CD4-positive, alpha-beta T cell treated with Interleukin-12 subunit alpha and Interleukin-12 subunit beta, for 1 hour (primary cell): Measurements from ENCODE around the gene PREX1.

Experiments
- DNase-seq: peaks from one replicate; pipeline ENCODE4 v3.0.0-alpha.2; 2020

The PREX1 gene

DNA sequence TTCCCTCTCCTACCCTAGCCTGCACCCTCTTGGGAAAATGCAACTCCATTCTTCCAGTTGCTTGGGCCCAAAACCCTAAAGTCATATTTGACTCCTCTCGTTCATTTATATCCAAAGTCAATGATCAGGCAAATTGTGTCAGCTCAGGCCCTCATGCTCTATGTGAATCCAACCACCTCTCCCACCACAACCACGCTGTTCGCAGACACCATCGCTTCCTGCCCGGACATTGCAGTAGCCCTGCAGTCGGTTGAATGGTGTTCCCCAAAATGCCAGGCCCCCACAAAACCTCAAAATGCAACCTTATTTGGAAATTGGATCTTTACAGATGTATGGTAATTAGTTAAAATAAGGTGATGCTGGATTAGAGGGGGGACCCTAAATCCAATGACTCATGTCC is 98.3 kb downstream of the PREX1 start:
- no peak for DNase-seq

DNA sequence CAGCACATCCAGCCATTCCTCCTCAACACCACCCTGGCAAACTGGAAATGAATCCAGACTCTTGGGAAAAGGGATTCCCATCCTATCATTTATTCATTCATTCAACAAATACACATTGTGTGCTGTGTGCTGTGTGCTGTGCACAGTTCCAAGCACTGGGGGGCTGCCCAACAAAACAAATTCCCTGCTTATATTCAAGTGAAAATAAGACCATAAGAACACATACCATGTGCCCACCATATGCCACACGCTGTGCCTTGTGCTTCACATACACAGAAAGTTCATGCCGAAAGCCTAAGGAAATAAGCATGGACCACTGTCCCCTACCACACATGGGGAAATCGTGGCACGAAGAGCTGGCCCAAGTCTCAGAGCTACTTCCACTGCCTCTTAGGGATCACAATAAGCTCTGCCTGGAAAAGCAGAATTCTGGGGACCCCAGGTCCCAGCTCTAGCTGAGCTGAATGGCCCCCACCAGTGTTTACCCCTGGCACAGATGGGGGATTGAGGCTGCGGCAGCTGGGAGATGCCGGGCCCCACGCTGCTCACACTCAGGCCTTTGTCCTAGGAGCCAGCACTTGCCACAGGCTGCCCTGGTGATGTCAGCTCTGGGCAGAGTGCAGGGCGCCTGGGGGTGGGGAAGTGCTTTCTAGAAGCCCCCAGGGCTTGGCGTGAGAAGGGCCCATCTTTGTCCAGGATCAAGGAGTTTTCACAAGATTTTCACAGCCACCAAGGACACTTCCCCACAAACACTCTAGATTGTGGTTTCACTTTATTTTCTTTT is 99.6 kb downstream of the PREX1 start:
- no peak for DNase-seq

- DNase-seq = no peak
Measured at GRCh38 chr20:48727226-48727625, 100.6 kb downstream of the PREX1 start.

- DNase-seq = no peak
Measured at GRCh38 chr20:48725555-48725991, 102.2 kb downstream of the PREX1 start.

DNA sequence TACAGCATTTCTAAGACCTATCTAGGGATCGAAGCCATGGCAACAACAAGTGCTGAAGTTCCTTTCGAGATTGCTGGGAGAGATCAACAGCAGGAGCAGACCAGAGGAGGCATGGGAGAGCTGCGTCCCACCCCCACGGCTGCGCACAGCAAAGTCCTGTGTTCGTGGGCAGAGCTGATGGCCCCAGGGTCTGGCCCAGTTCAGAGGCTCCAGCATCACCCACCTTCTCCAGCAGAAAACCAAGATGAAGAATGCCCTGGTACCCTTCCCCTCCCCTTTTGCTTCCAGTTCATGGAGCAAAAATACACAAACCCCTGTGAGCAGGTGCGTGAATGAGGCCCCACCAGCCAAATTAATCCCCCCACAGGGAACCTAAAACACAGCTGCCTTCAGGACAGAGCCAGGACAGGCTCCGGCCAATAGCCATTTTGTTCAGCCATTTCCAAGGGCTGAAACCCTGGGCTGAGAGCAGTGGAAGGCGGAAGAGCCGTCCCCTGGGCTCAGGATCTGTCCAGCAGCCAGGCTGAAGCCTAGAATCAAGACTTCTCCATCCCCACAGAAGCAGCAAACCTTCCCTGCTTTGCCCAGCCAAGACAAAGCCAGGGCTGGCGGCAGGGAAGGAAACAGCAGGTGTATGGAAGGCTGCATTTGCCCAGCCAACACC is 102.8 kb downstream of the PREX1 start:
- no peak for DNase-seq

GRCh38 chr20:48724382-48724781 is 103.4 kb downstream of the PREX1 start:
- no peak for DNase-seq

GRCh38 chr20:48723308-48724264 is 104.2 kb downstream of the PREX1 start:
- no peak for DNase-seq

DNA sequence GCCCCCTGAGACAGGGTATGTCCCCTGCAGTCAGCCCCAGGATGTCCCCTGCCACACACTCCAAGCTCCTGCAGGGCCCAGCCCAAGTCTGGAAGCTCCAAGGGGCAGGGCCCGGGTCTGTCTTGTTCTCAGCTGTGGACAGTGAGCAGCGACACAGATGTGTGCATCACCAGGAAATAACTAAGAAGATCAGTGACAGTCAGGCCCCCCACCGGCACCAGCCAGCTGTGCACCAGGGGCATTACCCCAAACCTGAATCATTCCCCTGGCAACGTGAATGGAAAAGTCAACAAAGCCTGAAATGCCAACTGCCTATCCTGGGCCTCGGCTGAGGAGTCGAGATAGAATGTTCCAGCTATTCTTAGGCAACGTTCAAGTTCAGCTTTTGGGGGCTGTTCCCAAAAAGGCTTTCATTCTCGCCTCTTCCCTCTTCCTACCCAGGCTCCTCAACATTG is 105.0 kb downstream of the PREX1 start:
- DNase-seq = no peak

GRCh38 chr20:48722002-48722731 is 105.6 kb downstream of the PREX1 start:
- DNase-seq = no peak

- no peak for DNase-seq
Measured at GRCh38 chr20:48721324-48722001, 106.3 kb downstream of the PREX1 start.

DNA sequence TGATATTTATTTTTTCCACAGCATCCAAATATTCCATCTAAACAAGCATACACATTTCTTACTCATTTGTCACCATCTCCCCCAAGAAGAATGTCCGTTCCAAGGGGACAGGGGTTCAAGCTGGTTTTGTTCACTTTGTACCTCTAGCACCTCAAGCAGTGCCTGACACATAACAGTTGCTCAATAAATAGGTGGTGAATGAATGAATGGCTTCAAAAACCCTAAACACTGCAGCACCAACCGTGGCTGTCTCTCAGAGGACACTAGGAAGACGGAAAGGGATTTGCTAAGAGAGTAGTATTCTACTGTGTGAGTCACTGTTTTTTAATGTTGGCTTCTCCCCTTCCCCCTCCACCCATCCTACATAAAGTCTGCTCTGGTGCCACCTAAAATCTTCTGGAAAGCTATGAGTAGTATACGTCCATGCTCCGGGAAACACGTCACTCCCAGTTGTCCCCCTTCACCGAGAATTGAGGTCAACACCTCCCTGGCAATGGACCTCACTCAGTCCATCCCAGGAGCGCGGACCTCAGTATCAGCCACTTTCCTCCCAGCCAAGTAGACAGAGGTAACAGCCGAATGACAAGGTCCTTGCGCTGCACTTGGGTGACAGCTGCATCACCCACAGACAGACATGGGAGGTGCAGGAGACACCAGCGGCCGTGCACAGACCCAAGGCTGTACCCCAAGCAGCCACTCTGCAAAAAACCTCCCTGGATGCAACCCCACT is 107.4 kb downstream of the PREX1 start:
- DNase-seq = no peak

- no peak for DNase-seq
Measured at GRCh38 chr20:48719598-48720255, 108.1 kb downstream of the PREX1 start.

DNA sequence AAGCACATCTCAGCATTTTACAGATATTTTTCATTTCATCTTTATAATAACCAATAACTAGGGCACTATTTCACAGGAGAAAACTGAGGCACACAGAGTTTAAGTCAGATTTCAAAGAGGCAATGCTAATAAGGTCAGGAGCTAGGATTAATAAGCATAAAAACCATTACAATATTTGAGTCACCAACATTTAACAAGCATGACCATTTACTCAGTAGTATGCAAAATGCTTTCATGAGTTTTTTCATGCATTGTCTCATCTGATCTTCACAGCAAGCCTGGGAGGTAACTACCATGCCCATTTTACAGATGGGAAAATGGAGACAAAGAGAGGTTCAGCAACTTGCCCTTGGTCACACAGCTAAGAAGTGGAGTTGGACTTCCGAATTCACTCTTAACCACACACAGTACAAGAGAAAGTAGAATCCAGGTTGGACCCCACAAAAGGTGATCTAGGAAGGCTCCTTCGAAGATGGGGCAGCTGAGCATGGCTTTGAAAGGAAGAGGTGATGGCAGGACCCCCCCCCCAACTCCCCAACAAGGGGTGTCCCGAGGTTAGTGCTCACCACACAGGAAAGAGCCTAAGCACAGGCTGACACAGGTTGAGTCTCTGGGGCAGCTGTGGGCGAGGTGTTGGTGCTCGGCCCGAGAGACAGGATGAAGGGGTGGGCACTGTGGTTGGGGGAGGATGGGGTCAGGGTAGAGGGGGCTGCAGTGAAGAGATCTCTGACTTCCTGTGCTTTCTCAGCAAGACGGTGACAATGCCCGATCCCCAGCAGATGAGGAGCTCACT is 108.8 kb downstream of the PREX1 start:
- peak; percentile 56 for DNase-seq

GRCh38 chr20:48717680-48718223 is 110.0 kb downstream of the PREX1 start:
- no peak for DNase-seq

GRCh38 chr20:48717095-48717672 is 110.6 kb downstream of the PREX1 start:
- no peak for DNase-seq

GRCh38 chr20:48716541-48716940 is 111.3 kb downstream of the PREX1 start:
- no peak for DNase-seq

DNA sequence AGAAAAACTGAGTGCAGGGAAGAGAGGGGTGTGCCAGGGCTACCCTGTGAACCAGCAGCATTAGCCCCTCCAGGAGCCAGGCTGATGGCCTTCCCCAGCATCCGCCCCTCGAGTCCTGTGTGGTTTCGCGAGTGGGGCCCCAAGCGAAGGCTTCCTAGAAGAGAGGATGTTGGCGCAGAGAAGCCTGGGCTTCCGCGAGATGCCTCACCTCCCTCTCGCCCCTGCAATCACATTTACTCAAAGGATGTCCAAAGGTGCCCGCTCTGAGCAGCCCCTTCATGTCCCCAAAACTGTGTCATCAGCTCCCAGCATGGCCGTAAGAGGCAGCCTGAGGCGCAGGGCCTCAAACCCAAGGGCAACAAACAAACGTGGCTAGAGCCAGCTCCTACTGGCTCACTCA is 111.7 kb downstream of the PREX1 start:
- DNase-seq = peak; percentile 55

DNA sequence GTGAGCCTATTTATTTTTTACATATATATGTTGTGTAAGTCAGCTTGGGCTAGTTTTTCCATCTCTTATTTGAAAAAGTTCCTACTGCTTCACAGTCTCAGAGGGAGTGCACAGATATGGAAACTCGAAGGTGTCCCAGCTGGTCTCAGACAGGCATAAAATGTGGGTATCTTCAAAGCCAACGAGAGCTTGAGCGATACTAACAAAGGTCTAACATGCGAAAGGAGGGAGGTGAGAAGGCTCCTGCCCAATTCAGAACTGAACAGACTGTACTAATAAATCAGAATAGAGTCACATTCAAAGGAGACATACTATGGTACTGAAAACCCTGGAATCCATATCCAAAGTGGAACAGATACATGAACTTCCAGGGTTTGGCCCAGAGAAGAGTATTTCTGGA is 113.0 kb downstream of the PREX1 start:
- DNase-seq = no peak
